HepG2 (cell line): ENCODE results near the gene CTU2. TPM values are rescaled to one million over a fixed set of nuclear protein-coding genes. Genes with fewer than 3 reads are reported as not detected.

Experiments
- CREB1 ChIP-seq, 2 experiments: fragments of 450-650 bp in 1 of 2; IDR thresholded peaks; 2 replicates each; pipeline ENCODE4 v1.6.1; 2016 to 2017; ENCODE audit warnings: control low read depth in 1 of 2, mild to moderate bottlenecking in 1 of 2, missing compliant biosample characterization in 1 of 2, missing genetic modification characterization in 1 of 2
- DNMT3B ChIP-seq: conservative IDR thresholded peaks from 2 replicates; pipeline ENCODE4 v1.6.1; 2016; ENCODE audit warnings: missing biosample characterization, control low read depth
- FOXP1 ChIP-seq, 2 experiments: fragments of 450-650 bp in 1 of 2; IDR thresholded peaks; 2 replicates each; pipeline ENCODE4 v1.6.1; 2017 to 2018; ENCODE audit warnings: antibody characterized with exemption in 1 of 2
- MYC ChIP-seq: sonication (generic); formaldehyde crosslinking; IDR thresholded peaks from 2 replicates; pipeline ENCODE4 v1.9.0; 2021; ENCODE audit warnings: missing genetic modification reagents, borderline replicate concordance
- PPARG ChIP-seq: conservative IDR thresholded peaks from 2 replicates; pipeline ENCODE4 v1.6.1; 2016; ENCODE audit warnings: missing biosample characterization, missing genetic modification reagents
- ZNF138 ChIP-seq: sonication (generic); formaldehyde crosslinking; IDR thresholded peaks from 2 replicates; pipeline ENCODE4 v1.5.0; 2020; ENCODE audit warnings: mild to moderate bottlenecking, low read depth, missing genetic modification reagents
- ZNF737 ChIP-seq: sonication (generic); formaldehyde crosslinking; IDR thresholded peaks from 2 replicates; pipeline ENCODE4 v1.5.0; 2020; ENCODE audit warnings: missing genetic modification reagents, mild to moderate bottlenecking, borderline replicate concordance
- polyA plus RNA-seq, 8 experiments: library from polyadenylated mRNA; depleted of rRNA in 3 of 8; stranded (reverse) in 7 of 8; unstranded in 1 of 8; fragments of >200 nt; fragmentation: Illumina TruSeq in 4 of 8; extraction: Trizol in 4 of 8; gene quantifications; 2 replicates each; pipeline versions ENCODE4 v1.2.1 to v1.2.3, GENCODE V29; 2011 to 2016; ENCODE audit warnings: low read depth in 4 of 8, missing spikeins in 1 of 8, mixed read lengths in 1 of 8; ENCODE audit not compliant: insufficient read depth in 1 of 8
- total RNA-seq, 5 experiments: library from RNA; depleted of rRNA; stranded (reverse); fragments of >200 nt; fragmentation: Illumina TruSeq; extraction: Trizol; gene quantifications; 2 replicates each; pipeline ENCODE4 v1.2.3, GENCODE V29; 2016; ENCODE audit warnings: low read depth in 1 of 5
- TF ChIP-seq, protein P1 (sequence below): IDR thresholded peaks from 2 replicates; pipeline ENCODE4 v1.6.1; 2016; ENCODE audit warnings: control low read depth
- TF ChIP-seq, protein P2 (sequence below): sonication (generic); formaldehyde crosslinking; conservative IDR thresholded peaks from 2 replicates; pipeline ENCODE4 v1.4.0; 2020; ENCODE audit warnings: mild to moderate bottlenecking, missing genetic modification reagents, moderate library complexity
- TF ChIP-seq, protein P3 (sequence below): sonication (generic); formaldehyde crosslinking; IDR thresholded peaks from 2 replicates; pipeline ENCODE4 v1.8.1; 2022; ENCODE audit warnings: low read depth, mild to moderate bottlenecking, missing genetic modification reagents
- TF ChIP-seq, protein P4 (sequence below): sonication (generic); formaldehyde crosslinking; IDR thresholded peaks from 2 replicates; pipeline ENCODE4 v1.4.0; 2020; ENCODE audit warnings: missing genetic modification reagents
- TF ChIP-seq, protein P5 (sequence below): IDR thresholded peaks from 2 replicates; pipeline ENCODE4 v1.6.1; 2016; ENCODE audit warnings: missing compliant biosample characterization, missing genetic modification reagents, borderline replicate concordance

Gene CTU2
- total and polyA plus RNA-seq, 2 of the 13 experiments (the other 11 are each of a cell fraction or from before 2014, with no cell fraction given), result 13.3 to 21.9 TPM

DNA sequence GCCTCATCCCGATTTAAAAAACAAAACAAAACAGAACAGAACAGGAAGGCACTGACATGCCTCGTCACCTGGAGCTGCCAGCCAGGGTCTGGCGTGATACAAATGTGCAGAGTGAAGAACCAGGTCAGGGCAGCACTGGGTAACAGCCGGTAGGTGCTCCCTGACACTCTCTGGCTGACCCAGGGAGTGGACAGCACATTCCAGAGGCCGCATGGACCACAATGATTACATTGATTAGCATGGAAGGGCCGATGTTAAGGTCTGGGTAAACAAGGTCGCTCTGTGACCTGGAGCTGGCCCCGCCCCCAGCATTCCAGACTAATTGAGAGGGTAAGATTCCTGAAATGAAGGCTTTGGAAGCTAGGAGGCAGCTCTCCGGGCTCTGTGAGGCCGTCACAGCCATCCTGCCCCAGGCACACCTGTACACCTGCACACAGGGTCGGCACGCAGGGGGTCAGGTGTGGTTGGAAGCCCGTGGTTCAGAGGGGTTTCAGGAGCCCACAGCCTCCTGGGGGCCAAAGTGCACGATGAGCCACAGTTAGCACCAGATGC lies 57.3 kb downstream of the CTU2 start (continued):
- TF ChIP-seq, protein P1, sequence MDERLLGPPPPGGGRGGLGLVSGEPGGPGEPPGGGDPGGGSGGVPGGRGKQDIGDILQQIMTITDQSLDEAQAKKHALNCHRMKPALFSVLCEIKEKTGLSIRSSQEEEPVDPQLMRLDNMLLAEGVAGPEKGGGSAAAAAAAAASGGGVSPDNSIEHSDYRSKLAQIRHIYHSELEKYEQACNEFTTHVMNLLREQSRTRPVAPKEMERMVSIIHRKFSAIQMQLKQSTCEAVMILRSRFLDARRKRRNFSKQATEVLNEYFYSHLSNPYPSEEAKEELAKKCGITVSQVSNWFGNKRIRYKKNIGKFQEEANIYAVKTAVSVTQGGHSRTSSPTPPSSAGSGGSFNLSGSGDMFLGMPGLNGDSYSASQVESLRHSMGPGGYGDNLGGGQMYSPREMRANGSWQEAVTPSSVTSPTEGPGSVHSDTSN (CRISPR knock-in tag), result no peak
- TF ChIP-seq, protein P2, sequence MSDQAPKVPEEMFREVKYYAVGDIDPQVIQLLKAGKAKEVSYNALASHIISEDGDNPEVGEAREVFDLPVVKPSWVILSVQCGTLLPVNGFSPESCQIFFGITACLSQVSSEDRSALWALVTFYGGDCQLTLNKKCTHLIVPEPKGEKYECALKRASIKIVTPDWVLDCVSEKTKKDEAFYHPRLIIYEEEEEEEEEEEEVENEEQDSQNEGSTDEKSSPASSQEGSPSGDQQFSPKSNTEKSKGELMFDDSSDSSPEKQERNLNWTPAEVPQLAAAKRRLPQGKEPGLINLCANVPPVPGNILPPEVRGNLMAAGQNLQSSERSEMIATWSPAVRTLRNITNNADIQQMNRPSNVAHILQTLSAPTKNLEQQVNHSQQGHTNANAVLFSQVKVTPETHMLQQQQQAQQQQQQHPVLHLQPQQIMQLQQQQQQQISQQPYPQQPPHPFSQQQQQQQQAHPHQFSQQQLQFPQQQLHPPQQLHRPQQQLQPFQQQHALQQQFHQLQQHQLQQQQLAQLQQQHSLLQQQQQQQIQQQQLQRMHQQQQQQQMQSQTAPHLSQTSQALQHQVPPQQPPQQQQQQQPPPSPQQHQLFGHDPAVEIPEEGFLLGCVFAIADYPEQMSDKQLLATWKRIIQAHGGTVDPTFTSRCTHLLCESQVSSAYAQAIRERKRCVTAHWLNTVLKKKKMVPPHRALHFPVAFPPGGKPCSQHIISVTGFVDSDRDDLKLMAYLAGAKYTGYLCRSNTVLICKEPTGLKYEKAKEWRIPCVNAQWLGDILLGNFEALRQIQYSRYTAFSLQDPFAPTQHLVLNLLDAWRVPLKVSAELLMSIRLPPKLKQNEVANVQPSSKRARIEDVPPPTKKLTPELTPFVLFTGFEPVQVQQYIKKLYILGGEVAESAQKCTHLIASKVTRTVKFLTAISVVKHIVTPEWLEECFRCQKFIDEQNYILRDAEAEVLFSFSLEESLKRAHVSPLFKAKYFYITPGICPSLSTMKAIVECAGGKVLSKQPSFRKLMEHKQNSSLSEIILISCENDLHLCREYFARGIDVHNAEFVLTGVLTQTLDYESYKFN (CRISPR knock-in tag), result peak; percentile 88
- no peak for TF ChIP-seq ZNF737 (CRISPR knock-in tag)
- peak; percentile 62; the same call in 1 of the 2 replicates for TF ChIP-seq ZNF138
- peak; percentile 93 for TF ChIP-seq MYC (CRISPR knock-in tag)
- TF ChIP-seq, protein P3, sequence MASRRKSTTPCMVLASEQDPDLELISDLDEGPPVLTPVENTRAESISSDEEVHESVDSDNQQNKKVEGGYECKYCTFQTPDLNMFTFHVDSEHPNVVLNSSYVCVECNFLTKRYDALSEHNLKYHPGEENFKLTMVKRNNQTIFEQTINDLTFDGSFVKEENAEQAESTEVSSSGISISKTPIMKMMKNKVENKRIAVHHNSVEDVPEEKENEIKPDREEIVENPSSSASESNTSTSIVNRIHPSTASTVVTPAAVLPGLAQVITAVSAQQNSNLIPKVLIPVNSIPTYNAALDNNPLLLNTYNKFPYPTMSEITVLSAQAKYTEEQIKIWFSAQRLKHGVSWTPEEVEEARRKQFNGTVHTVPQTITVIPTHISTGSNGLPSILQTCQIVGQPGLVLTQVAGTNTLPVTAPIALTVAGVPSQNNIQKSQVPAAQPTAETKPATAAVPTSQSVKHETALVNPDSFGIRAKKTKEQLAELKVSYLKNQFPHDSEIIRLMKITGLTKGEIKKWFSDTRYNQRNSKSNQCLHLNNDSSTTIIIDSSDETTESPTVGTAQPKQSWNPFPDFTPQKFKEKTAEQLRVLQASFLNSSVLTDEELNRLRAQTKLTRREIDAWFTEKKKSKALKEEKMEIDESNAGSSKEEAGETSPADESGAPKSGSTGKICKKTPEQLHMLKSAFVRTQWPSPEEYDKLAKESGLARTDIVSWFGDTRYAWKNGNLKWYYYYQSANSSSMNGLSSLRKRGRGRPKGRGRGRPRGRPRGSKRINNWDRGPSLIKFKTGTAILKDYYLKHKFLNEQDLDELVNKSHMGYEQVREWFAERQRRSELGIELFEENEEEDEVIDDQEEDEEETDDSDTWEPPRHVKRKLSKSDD (CRISPR knock-in tag), result no peak
- peak; percentile 53; the same call in 1 of the 2 replicates for TF ChIP-seq CREB1 (IDR thresholded peaks at IDR 0.05)
- no peak for TF ChIP-seq CREB1 (CRISPR knock-in tag; IDR thresholded peaks at IDR 0.05)
- no peak for TF ChIP-seq DNMT3B
- TF ChIP-seq FOXP1 (IDR thresholded peaks at IDR 0.05), result peak; percentile 84
- peak; percentile 94 for TF ChIP-seq FOXP1 (CRISPR knock-in tag; IDR thresholded peaks at IDR 0.05)
- TF ChIP-seq, protein P4, sequence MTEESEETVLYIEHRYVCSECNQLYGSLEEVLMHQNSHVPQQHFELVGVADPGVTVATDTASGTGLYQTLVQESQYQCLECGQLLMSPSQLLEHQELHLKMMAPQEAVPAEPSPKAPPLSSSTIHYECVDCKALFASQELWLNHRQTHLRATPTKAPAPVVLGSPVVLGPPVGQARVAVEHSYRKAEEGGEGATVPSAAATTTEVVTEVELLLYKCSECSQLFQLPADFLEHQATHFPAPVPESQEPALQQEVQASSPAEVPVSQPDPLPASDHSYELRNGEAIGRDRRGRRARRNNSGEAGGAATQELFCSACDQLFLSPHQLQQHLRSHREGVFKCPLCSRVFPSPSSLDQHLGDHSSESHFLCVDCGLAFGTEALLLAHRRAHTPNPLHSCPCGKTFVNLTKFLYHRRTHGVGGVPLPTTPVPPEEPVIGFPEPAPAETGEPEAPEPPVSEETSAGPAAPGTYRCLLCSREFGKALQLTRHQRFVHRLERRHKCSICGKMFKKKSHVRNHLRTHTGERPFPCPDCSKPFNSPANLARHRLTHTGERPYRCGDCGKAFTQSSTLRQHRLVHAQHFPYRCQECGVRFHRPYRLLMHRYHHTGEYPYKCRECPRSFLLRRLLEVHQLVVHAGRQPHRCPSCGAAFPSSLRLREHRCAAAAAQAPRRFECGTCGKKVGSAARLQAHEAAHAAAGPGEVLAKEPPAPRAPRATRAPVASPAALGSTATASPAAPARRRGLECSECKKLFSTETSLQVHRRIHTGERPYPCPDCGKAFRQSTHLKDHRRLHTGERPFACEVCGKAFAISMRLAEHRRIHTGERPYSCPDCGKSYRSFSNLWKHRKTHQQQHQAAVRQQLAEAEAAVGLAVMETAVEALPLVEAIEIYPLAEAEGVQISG (CRISPR knock-in tag), result peak; percentile 75
- peak; percentile 91 for TF ChIP-seq PPARG (CRISPR knock-in tag)
- TF ChIP-seq, protein P5, sequence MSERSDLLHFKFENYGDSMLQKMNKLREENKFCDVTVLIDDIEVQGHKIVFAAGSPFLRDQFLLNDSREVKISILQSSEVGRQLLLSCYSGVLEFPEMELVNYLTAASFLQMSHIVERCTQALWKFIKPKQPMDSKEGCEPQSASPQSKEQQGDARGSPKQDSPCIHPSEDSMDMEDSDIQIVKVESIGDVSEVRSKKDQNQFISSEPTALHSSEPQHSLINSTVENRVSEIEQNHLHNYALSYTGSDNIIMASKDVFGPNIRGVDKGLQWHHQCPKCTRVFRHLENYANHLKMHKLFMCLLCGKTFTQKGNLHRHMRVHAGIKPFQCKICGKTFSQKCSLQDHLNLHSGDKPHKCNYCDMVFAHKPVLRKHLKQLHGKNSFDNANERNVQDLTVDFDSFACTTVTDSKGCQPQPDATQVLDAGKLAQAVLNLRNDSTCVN (CRISPR knock-in tag), result peak; percentile 78
